ENCODE results near the gene TGFA.

The TGFA gene

GRCh38 chr2:70508711-70509462, 44.7 kb downstream of the TGFA start:
- TF ChIP-seq ZNF274 (IDR thresholded peaks at IDR 0.05; ENCODE audit: low read depth, low read length), result no peak
- no peak overlapping the region for H3K4me3 ChIP-seq (ENCODE audit: low read length)

DNA sequence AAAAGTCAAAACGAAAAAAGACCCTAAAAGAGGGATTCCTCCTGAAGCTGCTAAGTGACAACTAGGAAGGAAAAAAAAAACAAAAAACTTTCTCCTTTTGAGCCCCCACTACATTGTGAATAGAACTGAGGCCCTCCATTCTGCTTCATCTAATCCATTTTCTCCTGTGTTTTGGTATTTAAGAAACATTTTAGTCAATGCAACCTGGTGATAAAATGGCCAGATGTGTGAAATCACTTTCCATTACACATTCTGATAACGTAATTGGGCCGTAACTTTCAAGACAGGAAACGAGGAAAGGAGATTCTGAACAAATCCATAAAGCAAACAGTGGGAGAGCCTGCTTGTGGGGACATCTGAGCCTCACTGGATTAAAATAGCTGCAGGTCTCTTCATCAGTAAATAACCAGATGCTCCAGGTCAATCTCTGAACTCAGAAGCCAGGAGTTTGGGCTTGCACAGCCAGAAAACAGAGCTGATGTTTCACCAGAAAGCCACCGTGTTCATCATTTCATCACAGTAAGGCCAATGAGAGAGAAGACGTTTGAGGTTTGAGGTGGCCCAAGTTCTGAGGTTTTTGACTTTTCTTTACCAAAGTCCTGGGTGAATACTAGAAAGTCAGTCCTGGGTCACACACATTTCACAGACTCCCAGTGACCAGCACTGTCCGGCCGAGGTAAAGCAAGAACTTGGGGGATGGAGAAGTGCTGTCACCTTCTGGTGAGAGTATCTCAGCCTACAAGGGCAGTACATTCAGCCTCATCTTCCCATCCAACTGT, 47.8 kb downstream of the TGFA start:
- H3K4me3 ChIP-seq (ENCODE audit: low read length), result no peak overlapping the region
- TF ChIP-seq ZNF274 (IDR thresholded peaks at IDR 0.05; ENCODE audit: low read depth, low read length), result no peak

- no peak for TF ChIP-seq ZNF274 (IDR thresholded peaks at IDR 0.05; ENCODE audit: low read depth, low read length)
- H3K4me3 ChIP-seq (ENCODE audit: low read length), result no peak overlapping the region
Observed at GRCh38 chr2:70504750-70505149, 48.9 kb downstream of the TGFA start.

DNA sequence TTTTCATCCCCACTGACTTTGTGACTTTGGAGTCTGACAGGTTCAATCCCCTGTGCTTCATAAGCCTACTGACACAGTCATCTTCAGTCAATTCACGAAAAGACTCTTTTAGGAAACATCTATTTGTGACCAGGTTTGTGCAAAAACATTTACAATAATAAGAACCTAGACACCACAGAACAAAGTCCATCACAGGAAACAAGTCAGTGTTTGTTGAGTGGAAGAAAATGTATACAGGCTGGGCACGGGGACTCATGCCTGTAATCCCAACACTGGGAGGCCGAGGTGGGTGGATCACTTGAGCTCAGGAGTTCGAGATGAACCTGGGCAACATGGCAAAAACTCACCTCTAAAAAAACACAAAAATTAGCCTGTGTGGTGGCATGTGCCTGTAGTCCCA, 49.7 kb downstream of the TGFA start:
- no peak overlapping the region for H3K4me3 ChIP-seq (ENCODE audit: low read length)
- TF ChIP-seq ZNF274 (IDR thresholded peaks at IDR 0.05; ENCODE audit: low read depth, low read length), result no peak

- no peak overlapping the region for H3K4me3 ChIP-seq (ENCODE audit: low read length)
- TF ChIP-seq ZNF274 (IDR thresholded peaks at IDR 0.05; ENCODE audit: low read depth, low read length), result no peak
Observed at GRCh38 chr2:70501728-70502127, 51.9 kb downstream of the TGFA start.

GRCh38 chr2:70501215-70501614, 52.4 kb downstream of the TGFA start:
- no peak overlapping the region for H3K4me3 ChIP-seq (ENCODE audit: low read length)
- TF ChIP-seq ZNF274 (IDR thresholded peaks at IDR 0.05; ENCODE audit: low read depth, low read length), result no peak

DNA sequence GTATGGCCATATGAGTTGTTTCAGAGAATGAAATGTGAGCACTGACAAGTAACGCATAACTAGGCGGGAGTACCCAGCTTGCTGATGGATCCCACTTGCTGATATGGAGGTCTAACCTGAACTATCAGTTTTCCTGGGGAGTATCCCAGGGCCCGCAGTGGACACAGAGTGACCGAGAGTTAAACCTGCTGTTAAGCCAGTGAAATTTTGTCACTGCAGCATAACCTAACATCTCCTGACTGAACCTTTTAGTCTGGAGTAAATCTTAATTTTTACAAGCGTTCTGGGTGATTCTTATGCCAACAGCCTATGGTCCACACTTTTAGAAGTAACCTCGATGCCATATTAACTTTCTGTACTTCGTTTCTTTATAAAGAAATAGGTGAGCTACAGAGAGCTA, 54.4 kb downstream of the TGFA start:
- H3K4me3 ChIP-seq (ENCODE audit: low read length), result no peak overlapping the region
- TF ChIP-seq ZNF274 (IDR thresholded peaks at IDR 0.05; ENCODE audit: low read depth, low read length), result no peak

- TF ChIP-seq ZNF274 (IDR thresholded peaks at IDR 0.05; ENCODE audit: low read depth, low read length), result no peak
- no peak overlapping the region for H3K4me3 ChIP-seq (ENCODE audit: low read length)
Observed at GRCh38 chr2:70498528-70498927, 55.1 kb downstream of the TGFA start.

GRCh38 chr2:70498054-70498453, 55.6 kb downstream of the TGFA start:
- no peak overlapping the region for H3K4me3 ChIP-seq (ENCODE audit: low read length)
- TF ChIP-seq ZNF274 (IDR thresholded peaks at IDR 0.05; ENCODE audit: low read depth, low read length), result no peak

DNA sequence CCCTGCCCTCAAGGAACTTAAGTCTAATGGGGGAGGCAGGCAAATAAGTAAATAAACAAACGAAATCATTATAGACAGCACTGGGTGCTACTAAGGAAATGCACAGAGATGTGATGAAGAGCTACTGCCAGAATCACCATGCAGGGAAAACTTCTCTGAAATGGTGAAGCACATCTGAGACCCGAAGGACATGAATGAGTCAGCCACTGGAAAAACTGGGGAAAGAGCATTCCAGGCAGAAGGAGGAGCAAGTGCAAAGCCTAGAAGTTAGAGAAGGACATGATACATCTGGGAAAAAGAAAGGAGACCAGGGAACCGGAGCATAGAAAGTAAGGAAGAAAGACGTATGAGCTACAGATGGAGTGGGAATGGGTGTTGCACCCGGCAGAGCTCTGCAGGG, 56.8 kb downstream of the TGFA start:
- no peak for TF ChIP-seq ZNF274 (IDR thresholded peaks at IDR 0.05; ENCODE audit: low read depth, low read length)
- H3K4me3 ChIP-seq (ENCODE audit: low read length), result no peak overlapping the region

- H3K4me3 ChIP-seq (ENCODE audit: low read length), result no peak overlapping the region
- no peak for TF ChIP-seq ZNF274 (IDR thresholded peaks at IDR 0.05; ENCODE audit: low read depth, low read length)
Observed at GRCh38 chr2:70494293-70494886, 59.2 kb downstream of the TGFA start.

- H3K4me3 ChIP-seq (ENCODE audit: low read length), result no peak overlapping the region
- no peak for TF ChIP-seq ZNF274 (IDR thresholded peaks at IDR 0.05; ENCODE audit: low read depth, low read length)
Observed at GRCh38 chr2:70490381-70490780, 63.2 kb downstream of the TGFA start.

GRCh38 chr2:70489165-70489564, 64.5 kb downstream of the TGFA start:
- H3K4me3 ChIP-seq (ENCODE audit: low read length), result no peak overlapping the region
- no peak for TF ChIP-seq ZNF274 (IDR thresholded peaks at IDR 0.05; ENCODE audit: low read depth, low read length)

GRCh38 chr2:70484086-70484485, 69.5 kb downstream of the TGFA start:
- H3K4me3 ChIP-seq (ENCODE audit: low read length), result no peak overlapping the region

GRCh38 chr2:70482401-70482800, 71.2 kb downstream of the TGFA start:
- H3K4me3 ChIP-seq (ENCODE audit: low read length), result no peak overlapping the region
- TF ChIP-seq ZNF274 (IDR thresholded peaks at IDR 0.05; ENCODE audit: low read depth, low read length), result no peak

More at GRCh38 chr2:70484086-70484485, 69.5 kb downstream of the TGFA start:
- no peak for TF ChIP-seq ZNF274 (IDR thresholded peaks at IDR 0.05; ENCODE audit: low read depth, low read length)
